ENCODE measurements around the gene LRRC4. TPM values are rescaled to one million over a fixed set of nuclear protein-coding genes. Genes with fewer than 3 reads are reported as not detected.

Gene LRRC4
- total RNA-seq, 1 donor, result 0.72 TPM

- no peak overlapping the region for H3K4me2 ChIP-seq (ENCODE audit: insufficient read depth, low read length)
- no peak for TF ChIP-seq CTCF (IDR thresholded peaks at IDR 0.05; ENCODE audit: extremely low read depth, low read depth, low read length)
- no peak overlapping the region for H3K4me3 ChIP-seq (ENCODE audit: insufficient read depth, low read length)
- no peaks in the 10 kb centered on the region for H3K27me3 ChIP-seq (ENCODE audit: insufficient read depth, low read length)
- H3K9me3 ChIP-seq (ENCODE audit: low read depth, low read length), result no peaks in the 10 kb centered on the region
- H4K20me1 ChIP-seq (ENCODE audit: insufficient read depth, low read length), result peaks cover 37% of the 10 kb centered on the region
- peaks cover 3% of the 10 kb centered on the region for H3K36me3 ChIP-seq (ENCODE audit: insufficient read depth, low read length)
- H3K27ac ChIP-seq (ENCODE audit: low read depth, low read length), result no peak overlapping the region
- H3K79me2 ChIP-seq (ENCODE audit: insufficient read depth, low read length), result peaks cover 11% of the 10 kb centered on the region
- H2AFZ ChIP-seq (ENCODE audit: low read length), result no peak overlapping the region
- H3K4me1 ChIP-seq (ENCODE audit: insufficient read depth, low read length), result peaks cover 21% of the 10 kb centered on the region
- no peak for DNase-seq (ENCODE audit: insufficient read length, low spot score, missing footprints)
Observed at GRCh38 chr7:128054511-128054910, 23.3 kb upstream of the LRRC4 start.

GRCh38 chr7:128053991-128054390 lies 22.8 kb upstream of the LRRC4 start:
- Histone ChIP-seq H3K27me3 (ENCODE audit: insufficient read depth, low read length) (no peaks in the 10 kb centered on the region), H3K27ac (ENCODE audit: low read depth, low read length) (no peak overlapping the region), H3K4me3 (ENCODE audit: insufficient read depth, low read length) (no peak overlapping the region), H3K36me3 (ENCODE audit: insufficient read depth, low read length) (peaks cover 3% of the 10 kb centered on the region), H4K20me1 (ENCODE audit: insufficient read depth, low read length) (peaks cover 36% of the 10 kb centered on the region), H3K4me1 (ENCODE audit: insufficient read depth, low read length) (peaks cover 21% of the 10 kb centered on the region), H3K9me3 (ENCODE audit: low read depth, low read length) (no peaks in the 10 kb centered on the region), H3K4me2 (ENCODE audit: insufficient read depth, low read length) (no peak overlapping the region), H2AFZ (ENCODE audit: low read length) (no peak overlapping the region), H3K79me2 (ENCODE audit: insufficient read depth, low read length) (peaks cover 11% of the 10 kb centered on the region)
- no peak for DNase-seq (ENCODE audit: insufficient read length, low spot score, missing footprints)
- TF ChIP-seq CTCF (IDR thresholded peaks at IDR 0.05; ENCODE audit: extremely low read depth, low read depth, low read length), result no peak

GRCh38 chr7:128053023-128053422 lies 21.8 kb upstream of the LRRC4 start:
- Histone ChIP-seq H4K20me1 (ENCODE audit: insufficient read depth, low read length) (peaks cover 38% of the 10 kb centered on the region), H3K4me2 (ENCODE audit: insufficient read depth, low read length) (no peak overlapping the region), H3K27ac (ENCODE audit: low read depth, low read length) (no peak overlapping the region), H2AFZ (ENCODE audit: low read length) (no peak overlapping the region), H3K9me3 (ENCODE audit: low read depth, low read length) (no peaks in the 10 kb centered on the region), H3K79me2 (ENCODE audit: insufficient read depth, low read length) (peaks cover 9% of the 10 kb centered on the region), H3K27me3 (ENCODE audit: insufficient read depth, low read length) (no peaks in the 10 kb centered on the region), H3K36me3 (ENCODE audit: insufficient read depth, low read length) (peaks cover 3% of the 10 kb centered on the region), H3K4me3 (ENCODE audit: insufficient read depth, low read length) (no peak overlapping the region), H3K4me1 (ENCODE audit: insufficient read depth, low read length) (peaks cover 20% of the 10 kb centered on the region)
- no peak for TF ChIP-seq CTCF (IDR thresholded peaks at IDR 0.05; ENCODE audit: extremely low read depth, low read depth, low read length)
- no peak for DNase-seq (ENCODE audit: insufficient read length, low spot score, missing footprints)

GRCh38 chr7:128052404-128052803 lies 21.2 kb upstream of the LRRC4 start:
- no peak overlapping the region for H3K27ac ChIP-seq (ENCODE audit: low read depth, low read length)
- TF ChIP-seq CTCF (IDR thresholded peaks at IDR 0.05; ENCODE audit: extremely low read depth, low read depth, low read length), result no peak
- H2AFZ ChIP-seq (ENCODE audit: low read length), result no peak overlapping the region
- H3K36me3 ChIP-seq (ENCODE audit: insufficient read depth, low read length), result peaks cover 3% of the 10 kb centered on the region
- no peak for DNase-seq (ENCODE audit: insufficient read length, low spot score, missing footprints)
- no peak overlapping the region for H3K4me3 ChIP-seq (ENCODE audit: insufficient read depth, low read length)
- H3K9me3 ChIP-seq (ENCODE audit: low read depth, low read length), result no peaks in the 10 kb centered on the region
- H3K4me2 ChIP-seq (ENCODE audit: insufficient read depth, low read length), result no peak overlapping the region
- peaks cover 32% of the 10 kb centered on the region for H4K20me1 ChIP-seq (ENCODE audit: insufficient read depth, low read length)
- no peaks in the 10 kb centered on the region for H3K27me3 ChIP-seq (ENCODE audit: insufficient read depth, low read length)
- peaks cover 9% of the 10 kb centered on the region for H3K79me2 ChIP-seq (ENCODE audit: insufficient read depth, low read length)
- peaks cover 14% of the 10 kb centered on the region for H3K4me1 ChIP-seq (ENCODE audit: insufficient read depth, low read length)

Data from osteoblast (primary cell).